Esophagus muscularis mucosa (tissue), 3 donors: Measurements from ENCODE around the gene RNF126.

Source experiments
- CTCF ChIP-seq, 3 experiments: fragments of 200-600 bp in 2 of 3; fragments of 450-650 bp in 1 of 3; sonication (generic) in 2 of 3; IDR thresholded peaks; one replicate each; pipeline ENCODE4 v1.5.1; 2017 to 2019; ENCODE audit warnings: antibody characterized with exemption in 3 of 3, mild to moderate bottlenecking in 2 of 3, moderate library complexity in 1 of 3
- POLR2A ChIP-seq: fragments of 450-650 bp; IDR thresholded peaks from one replicate; pipeline ENCODE4 v1.6.1; 2017; ENCODE audit warnings: antibody characterized with exemption, moderate library complexity, mild to moderate bottlenecking, low read depth
- POLR2AphosphoS5 ChIP-seq, 2 donors: sonication (generic); formaldehyde crosslinking; IDR thresholded peaks; one replicate each; pipeline ENCODE4 v1.6.1; 2017; ENCODE audit warnings: antibody characterized with exemption in 2 of 2

GRCh38 chr19:610801-611480 is 52.1 kb downstream of the RNF126 start:
- TF ChIP-seq POLR2AphosphoS5 (IDR thresholded peaks at IDR 0.05) (no peak), CTCF (IDR thresholded peaks at IDR 0.05) (no peak), POLR2A (no peak)
